CMK (cell line): Measurements from ENCODE around the gene ACP5.
"Not testable (repeated sequence)": the region's sequence is repeated elsewhere in the genome, so short reads cannot be mapped to it uniquely, and the experiment has no call there.

Source experiments
- DNase-seq: peaks from one replicate; pipeline ENCODE4 v3.0.0-alpha.2; 2010; ENCODE audit warnings: low read depth

Gene ACP5

GRCh38 chr19:11578258-11579142 is 1.1 kb upstream of the ACP5 start:
- peak; percentile 97 for DNase-seq

- DNase-seq = no peak
These were observed 1.2 kb downstream of the ACP5 start for GRCh38 chr19:11576227-11576626.

- no peak for DNase-seq
These were observed 2.8 kb downstream of the ACP5 start for GRCh38 chr19:11574689-11575088.

- DNase-seq = not testable (repeated sequence)
These were observed 3.7 kb downstream of the ACP5 start for GRCh38 chr19:11573763-11574162.

GRCh38 chr19:11573354-11573753 is 4.1 kb downstream of the ACP5 start:
- not testable (repeated sequence) for DNase-seq

- no peak for DNase-seq
These were observed 7.4 kb downstream of the ACP5 start for GRCh38 chr19:11570039-11570462.

GRCh38 chr19:11566164-11566563 is 11.3 kb downstream of the ACP5 start:
- DNase-seq = no peak

GRCh38 chr19:11565649-11565980 is 11.8 kb downstream of the ACP5 start:
- not testable (repeated sequence) for DNase-seq

GRCh38 chr19:11564082-11564807 is 13.2 kb downstream of the ACP5 start:
- not testable (repeated sequence) for DNase-seq

GRCh38 chr19:11563532-11563931 is 13.9 kb downstream of the ACP5 start:
- DNase-seq = no peak

- DNase-seq = peak; percentile 77
These were observed 16.9 kb downstream of the ACP5 start for GRCh38 chr19:11560404-11561051.

- peak; percentile 97 for DNase-seq
These were observed 18.3 kb downstream of the ACP5 start, which contains the start of gene ELOF1 for GRCh38 chr19:11558881-11559828. Gene ELOF1 (minus strand): TSS chr19:11559230. CDS start chr19:11554347, 4,883 bp downstream.

- DNase-seq = no peak
These were observed 20.6 kb downstream of the ACP5 start for GRCh38 chr19:11556634-11557420.

GRCh38 chr19:11555246-11555645 is 22.2 kb downstream of the ACP5 start:
- DNase-seq = no peak

- DNase-seq = no peak
These were observed 23.3 kb downstream of the ACP5 start for GRCh38 chr19:11554160-11554559.

- no peak for DNase-seq
These were observed 24.6 kb downstream of the ACP5 start for GRCh38 chr19:11552666-11553372.

GRCh38 chr19:11551603-11552235 is 25.7 kb downstream of the ACP5 start:
- no peak for DNase-seq

GRCh38 chr19:11550265-11550664 is 27.2 kb downstream of the ACP5 start:
- DNase-seq = no peak

GRCh38 chr19:11549386-11549953 is 28.0 kb downstream of the ACP5 start:
- DNase-seq = no peak
